Peyer's patch (tissue), 4 donors: Measurements from ENCODE around the gene RAB25. TPM values are rescaled to one million over a fixed set of nuclear protein-coding genes. Genes with fewer than 3 reads are reported as not detected.

Source experiments
- DNase-seq, 3 donors: peaks; one replicate each; pipeline ENCODE4 v3.0.0-alpha.2; 2017 to 2019
- H3K27ac ChIP-seq, 4 donors: fragments of 200-600 bp; sonication (generic); one replicate each; pipeline ENCODE4 v1.5.1; 2016 to 2019
- H3K27me3 ChIP-seq, 2 donors: fragments of 200-600 bp; sonication (generic); one replicate each; pipeline ENCODE4 v1.5.1; 2019
- H3K36me3 ChIP-seq, 3 donors: fragments of 200-600 bp; sonication (generic); one replicate each; pipeline ENCODE4 v1.5.1; 2016 to 2019
- H3K4me1 ChIP-seq, 4 donors: fragments of 200-600 bp; sonication (generic); one replicate each; pipeline ENCODE4 v1.5.1; 2016 to 2019
- H3K4me3 ChIP-seq, 4 donors: fragments of 200-600 bp; sonication (generic); 1 replicate in 3 of 4; 2 replicates in 1 of 4; pipeline ENCODE4 v1.5.1; 2016 to 2019; ENCODE audit warnings: mild to moderate bottlenecking in 1 of 4
- H3K9me3 ChIP-seq, 4 donors: fragments of 200-600 bp; sonication (generic); one replicate each; pipeline ENCODE4 v1.5.1; 2016 to 2019; ENCODE audit warnings: mild to moderate bottlenecking in 1 of 4
- CTCF ChIP-seq, 6 experiments: fragments of 450-650 bp in 4 of 6; fragments of 200-600 bp in 2 of 6; sonication (generic) in 1 of 6; IDR thresholded peaks; one replicate each; pipeline ENCODE4 v1.5.1; 2017 to 2019; ENCODE audit warnings: antibody characterized with exemption in 6 of 6, mild to moderate bottlenecking in 3 of 6, moderate library complexity in 1 of 6
- POLR2A ChIP-seq, 2 donors: fragments of 450-650 bp; IDR thresholded peaks; one replicate each; pipeline ENCODE4 v1.5.1; 2017; ENCODE audit warnings: antibody characterized with exemption in 2 of 2, mild to moderate bottlenecking in 2 of 2, moderate library complexity in 2 of 2
- total RNA-seq, 4 donors: library from RNA; depleted of rRNA; stranded (reverse); fragments of >200 nt; gene quantifications; one replicate each; pipeline ENCODE4 v1.1.0, GENCODE V29; 2016

The RAB25 gene
- total RNA-seq, 4 donors from 2014 or later, result 96.6 to 188 (median 146) TPM

- H3K9me3 ChIP-seq, result no peaks in the 10 kb centered on the region
- no peak overlapping the region for H3K4me3 ChIP-seq
- DNase-seq, result no peak
- H3K36me3 ChIP-seq, result peaks cover 0 to 6% (median 0%) of the 10 kb centered on the region in 3 donors
- no peaks in the 10 kb centered on the region for H3K27me3 ChIP-seq
- no peak overlapping the region for H3K27ac ChIP-seq
- TF ChIP-seq CTCF (IDR thresholded peaks at IDR 0.05), result no peak
- no peak for TF ChIP-seq POLR2A (IDR thresholded peaks at IDR 0.05)
- peaks cover 0 to 21% (median 5%) of the 10 kb centered on the region in 4 donors for H3K4me1 ChIP-seq
Measured at GRCh38 chr1:156056326-156056849, 4.6 kb upstream of the RAB25 start.

GRCh38 chr1:156062189-156062588, 1.2 kb downstream of the RAB25 start:
- TF ChIP-seq POLR2A (IDR thresholded peaks at IDR 0.05), result no peak
- no peak for TF ChIP-seq CTCF (IDR thresholded peaks at IDR 0.05)
- Histone ChIP-seq H3K9me3 (no peaks in the 10 kb centered on the region), H3K4me1 (no peaks in the 10 kb centered on the region), H3K36me3 (peaks cover 0 to 6% (median 0%) of the 10 kb centered on the region in 3 donors), H3K4me3 (peak overlapping the region in 3 of 4 donors; percentile 14 to 63 (median 53)), H3K27me3 (no peaks in the 10 kb centered on the region), H3K27ac (peak overlapping the region in 3 of 4 donors; percentile 63 to 86 (median 79))
- DNase-seq, result peak in 1 of 3 donors; percentile 54

- no peak overlapping the region for H3K27ac ChIP-seq
- no peaks in the 10 kb centered on the region for H3K4me1 ChIP-seq
- peaks cover 0 to 3% (median 0%) of the 10 kb centered on the region in 3 donors for H3K36me3 ChIP-seq
- no peak for DNase-seq
- H3K4me3 ChIP-seq, result no peak overlapping the region
- H3K9me3 ChIP-seq, result no peaks in the 10 kb centered on the region
- no peaks in the 10 kb centered on the region for H3K27me3 ChIP-seq
- no peak for TF ChIP-seq POLR2A (IDR thresholded peaks at IDR 0.05)
- no peak for TF ChIP-seq CTCF (IDR thresholded peaks at IDR 0.05)
Measured at GRCh38 chr1:156063997-156064285, 3.0 kb downstream of the RAB25 start.

GRCh38 chr1:156064615-156065014, 3.7 kb downstream of the RAB25 start:
- DNase-seq, result no peak
- Histone ChIP-seq H3K4me1 (no peaks in the 10 kb centered on the region), H3K4me3 (no peak overlapping the region), H3K27ac (no peak overlapping the region), H3K27me3 (no peaks in the 10 kb centered on the region), H3K36me3 (peaks cover 0 to 10% (median 0%) of the 10 kb centered on the region in 3 donors), H3K9me3 (no peaks in the 10 kb centered on the region)
- no peak for TF ChIP-seq POLR2A (IDR thresholded peaks at IDR 0.05)
- no peak for TF ChIP-seq CTCF (IDR thresholded peaks at IDR 0.05)

- Histone ChIP-seq H3K27me3 (no peaks in the 10 kb centered on the region), H3K4me1 (no peaks in the 10 kb centered on the region), H3K36me3 (peaks cover 0 to 14% (median 0%) of the 10 kb centered on the region in 3 donors), H3K9me3 (no peaks in the 10 kb centered on the region), H3K27ac (no peak overlapping the region), H3K4me3 (no peak overlapping the region)
- no peak for TF ChIP-seq CTCF (IDR thresholded peaks at IDR 0.05)
- no peak for TF ChIP-seq POLR2A (IDR thresholded peaks at IDR 0.05)
- DNase-seq, result no peak
Measured at GRCh38 chr1:156065212-156065611, 4.3 kb downstream of the RAB25 start.

- Histone ChIP-seq H3K36me3 (peaks cover 0 to 18% (median 0%) of the 10 kb centered on the region in 3 donors), H3K27me3 (no peaks in the 10 kb centered on the region), H3K4me1 (no peaks in the 10 kb centered on the region), H3K4me3 (no peak overlapping the region), H3K9me3 (no peaks in the 10 kb centered on the region), H3K27ac (no peak overlapping the region)
- TF ChIP-seq CTCF (IDR thresholded peaks at IDR 0.05), result no peak
- TF ChIP-seq POLR2A (IDR thresholded peaks at IDR 0.05), result no peak
- no peak for DNase-seq
Measured at GRCh38 chr1:156065871-156066270, 4.9 kb downstream of the RAB25 start.
